Activated CD4-positive, alpha-beta T cell treated with anti-CD3 and anti-CD28 coated beads for 48 hours (primary cell): ENCODE measurements around the gene TELO2.
A peak's percentile ranks its signal among the peaks of the same experiment; 100 is the strongest.

Experiments
- DNase-seq: peaks from one replicate; pipeline ENCODE4 v3.0.0-alpha.2; 2020

TELO2 gene

DNA sequence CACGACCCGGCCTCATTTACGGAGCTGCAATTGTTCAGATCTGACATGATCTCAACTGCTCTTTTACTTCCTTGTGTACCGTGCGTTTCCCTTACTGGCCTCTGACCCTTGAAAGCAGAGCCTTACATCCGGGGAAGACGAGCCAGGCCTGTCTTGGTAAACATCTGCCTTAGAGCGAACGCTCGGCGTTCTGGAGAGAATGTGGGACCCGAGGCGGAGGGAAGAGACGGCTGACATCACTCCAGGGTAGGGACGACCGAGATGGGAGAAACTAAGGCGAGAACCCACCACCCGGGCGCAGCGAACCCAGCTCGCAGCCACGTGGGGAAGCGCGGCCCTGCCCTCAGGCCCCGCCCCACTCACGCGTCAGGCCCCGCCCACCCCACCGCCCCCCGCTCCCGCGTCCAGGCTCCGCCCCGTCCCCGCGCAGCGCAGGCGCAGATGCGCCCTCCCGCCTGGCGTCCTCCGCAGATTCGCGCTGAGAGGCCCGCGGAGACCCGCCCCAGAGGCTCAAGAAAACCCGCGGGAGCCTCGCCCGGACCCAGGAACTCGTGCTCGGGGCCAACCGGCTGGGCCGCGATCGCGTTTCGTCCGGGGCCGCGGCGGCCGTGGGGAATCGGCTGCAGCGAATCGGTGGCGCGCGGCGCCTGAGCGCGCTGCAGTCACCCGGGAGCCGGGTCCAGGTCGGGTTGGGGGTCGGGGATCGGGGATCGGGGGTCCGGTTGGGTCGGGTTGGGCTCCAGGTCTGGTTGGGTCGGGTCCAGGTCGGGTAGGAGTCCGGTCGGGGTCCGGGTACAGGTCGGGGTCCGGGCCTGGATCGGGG, at the start of gene TELO2:
Gene TELO2, plus strand, starts transcription at position 438 of the 823 bp plus-strand sequence. CDS start 922 bp downstream, outside the sequence.
- DNase-seq = peak; percentile 89

- DNase-seq = no peak
Measured at GRCh38 chr16:1443403-1443973, 49.7 kb upstream of the TELO2 start.

GRCh38 chr16:1443980-1444729, 49.0 kb upstream of the TELO2 start, which contains the start of gene CCDC154:
TSS of gene CCDC154 (minus strand) at chr16:1444556. CDS start at chr16:1444322, 234 bp downstream.
- DNase-seq = no peak

- no peak for DNase-seq
Measured at GRCh38 chr16:1444730-1445517, 48.2 kb upstream of the TELO2 start.

GRCh38 chr16:1445518-1446203, 47.5 kb upstream of the TELO2 start:
- DNase-seq = no peak

GRCh38 chr16:1446296-1447080, 46.7 kb upstream of the TELO2 start:
- no peak for DNase-seq

DNA sequence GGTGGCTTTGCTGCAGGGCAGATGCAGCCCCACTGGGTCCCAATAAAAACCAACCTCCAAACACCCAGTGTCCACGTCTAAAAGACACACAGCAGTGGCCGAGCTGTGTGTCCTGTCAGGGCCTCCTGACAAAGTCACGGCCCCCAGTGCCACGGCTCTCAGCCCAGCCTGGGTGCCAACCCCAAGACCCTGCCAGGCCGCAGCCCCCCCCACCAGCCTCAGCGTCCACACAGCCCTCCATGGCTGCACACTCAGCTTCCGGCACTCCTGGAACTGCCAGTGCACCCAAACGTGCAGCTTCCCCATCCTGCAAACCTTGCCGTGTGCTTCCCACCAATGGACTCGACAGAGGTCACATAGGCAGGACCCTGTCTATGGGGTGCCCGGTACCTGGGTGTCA, 45.2 kb upstream of the TELO2 start:
- DNase-seq = no peak

GRCh38 chr16:1448536-1449116, 44.5 kb upstream of the TELO2 start:
- no peak for DNase-seq

GRCh38 chr16:1449201-1449788, 43.9 kb upstream of the TELO2 start:
- no peak for DNase-seq

GRCh38 chr16:1450218-1450617, 42.9 kb upstream of the TELO2 start:
- no peak for DNase-seq

- no peak for DNase-seq
Measured at GRCh38 chr16:1450841-1451240, 42.3 kb upstream of the TELO2 start.

DNA sequence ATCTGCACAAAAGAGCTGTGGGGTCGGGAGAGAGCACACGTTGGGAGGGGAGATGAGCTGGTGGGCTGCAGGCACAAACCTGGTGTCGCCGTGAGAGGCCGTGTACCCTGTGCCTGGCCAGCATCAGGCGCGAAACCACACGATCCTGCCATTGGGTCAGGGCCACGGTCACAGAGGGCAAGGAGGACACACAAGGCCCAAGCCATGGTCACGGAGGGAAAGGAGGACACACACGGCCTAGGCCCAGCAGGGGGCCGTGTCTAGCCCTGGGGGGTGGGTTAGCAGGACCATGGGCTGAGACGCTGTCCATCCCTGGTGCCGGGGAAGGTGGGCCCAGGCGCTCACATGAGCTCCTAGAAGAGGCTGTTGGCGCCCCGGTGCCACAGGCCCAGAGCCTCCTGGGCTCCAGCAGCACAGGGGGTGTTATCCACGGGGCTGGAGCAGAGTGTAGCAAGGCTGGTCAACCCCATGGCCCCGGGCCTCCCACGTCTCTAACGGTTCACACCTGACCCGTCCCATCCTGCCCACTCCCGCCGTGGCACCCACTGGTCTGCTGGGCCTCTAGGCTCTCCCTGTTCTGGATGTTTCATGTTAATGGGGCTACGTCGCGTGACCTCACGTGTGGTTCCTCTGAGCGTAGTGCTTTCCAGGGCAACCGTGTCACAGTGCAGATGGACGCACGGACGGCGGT, 41.3 kb upstream of the TELO2 start:
- no peak for DNase-seq

DNA sequence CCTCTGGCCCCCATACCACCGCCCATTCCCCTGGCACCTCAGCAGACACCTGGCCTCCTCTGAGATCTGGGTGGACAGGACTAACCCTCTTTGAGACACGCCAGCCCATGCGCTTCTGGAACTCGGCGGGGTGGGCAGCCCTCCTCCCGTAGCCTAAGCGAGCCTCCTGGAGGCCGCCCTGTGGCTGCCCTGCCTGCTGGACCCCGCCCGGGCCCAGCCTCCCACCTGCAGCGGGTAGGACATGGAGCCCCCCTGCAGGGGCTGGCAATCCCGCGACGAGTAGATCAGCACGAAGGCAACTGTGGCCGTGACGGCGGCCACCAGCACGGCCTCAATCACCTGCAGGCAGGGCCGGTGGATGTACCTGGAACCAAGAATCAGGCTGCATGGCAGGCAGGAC, 40.6 kb upstream of the TELO2 start:
- no peak for DNase-seq

DNA sequence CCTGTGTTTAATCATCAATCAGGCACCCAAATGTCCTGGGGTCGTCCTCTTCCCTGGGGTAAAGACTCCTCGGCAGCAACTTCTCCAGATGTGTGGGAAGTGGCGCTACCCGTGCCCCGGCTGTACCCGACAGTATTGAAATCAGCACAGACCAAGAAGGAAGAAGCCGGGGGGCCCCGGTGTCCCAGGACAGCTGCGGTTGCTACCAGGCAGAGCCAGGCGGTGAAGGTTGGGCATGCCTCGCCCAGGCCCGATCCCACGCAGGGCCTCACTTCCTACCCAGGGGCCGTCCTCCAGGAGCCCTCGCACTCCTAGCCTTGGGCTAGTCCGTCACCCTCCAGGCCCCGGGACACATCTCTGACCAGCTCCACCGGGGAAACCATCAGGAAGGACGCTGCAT, 39.8 kb upstream of the TELO2 start:
- DNase-seq = no peak

- DNase-seq = no peak
Measured at GRCh38 chr16:1454561-1454960, 38.6 kb upstream of the TELO2 start.

DNA sequence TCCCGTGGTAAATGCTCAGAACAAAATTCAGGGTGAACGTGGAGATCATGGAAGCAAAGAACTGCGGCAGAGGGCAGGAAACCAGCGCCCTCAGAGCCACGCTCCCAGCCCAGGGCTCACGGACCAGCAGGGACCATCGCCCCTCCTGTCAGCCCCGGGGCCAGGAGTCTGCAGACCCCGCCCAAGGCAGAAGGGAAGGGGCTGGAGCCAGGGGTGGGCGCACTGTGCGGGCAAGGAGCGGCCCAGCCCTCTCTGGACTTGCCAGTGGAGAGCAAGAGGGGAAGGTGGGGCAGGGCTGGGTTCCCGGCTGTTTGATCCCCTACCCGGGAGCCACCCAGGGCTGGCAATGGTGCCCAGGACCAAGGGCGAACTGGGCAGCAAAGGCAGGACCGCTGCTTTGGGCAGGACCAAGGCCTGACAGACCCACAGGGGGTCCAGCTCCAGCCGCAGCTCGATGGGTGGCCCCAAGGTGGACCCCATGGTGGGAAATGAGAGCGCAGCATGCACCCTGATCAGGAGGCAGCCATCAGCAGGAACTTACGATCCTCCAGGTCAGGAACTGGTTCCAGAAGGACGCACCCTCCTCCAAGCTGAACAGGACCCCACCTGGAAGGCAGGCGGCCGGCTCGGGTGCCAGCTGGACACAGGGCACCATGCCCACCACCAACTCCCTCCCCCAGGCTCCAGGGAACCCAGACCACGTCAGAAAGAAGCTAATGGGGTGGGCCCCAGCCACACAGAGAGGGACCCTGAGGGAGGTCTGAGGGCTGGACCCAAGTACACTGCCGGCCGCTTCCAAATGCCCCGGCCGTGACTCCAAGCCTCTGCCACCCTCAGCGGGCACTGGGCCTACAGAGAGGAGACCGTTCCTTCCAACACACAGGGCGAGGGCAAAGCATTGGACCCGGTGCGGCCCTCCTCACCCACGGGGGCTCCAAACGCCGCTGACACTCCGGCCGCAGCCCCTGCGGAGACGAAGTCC, 37.7 kb upstream of the TELO2 start:
- no peak for DNase-seq

- no peak for DNase-seq
Measured at GRCh38 chr16:1456951-1457350, 36.2 kb upstream of the TELO2 start.

DNA sequence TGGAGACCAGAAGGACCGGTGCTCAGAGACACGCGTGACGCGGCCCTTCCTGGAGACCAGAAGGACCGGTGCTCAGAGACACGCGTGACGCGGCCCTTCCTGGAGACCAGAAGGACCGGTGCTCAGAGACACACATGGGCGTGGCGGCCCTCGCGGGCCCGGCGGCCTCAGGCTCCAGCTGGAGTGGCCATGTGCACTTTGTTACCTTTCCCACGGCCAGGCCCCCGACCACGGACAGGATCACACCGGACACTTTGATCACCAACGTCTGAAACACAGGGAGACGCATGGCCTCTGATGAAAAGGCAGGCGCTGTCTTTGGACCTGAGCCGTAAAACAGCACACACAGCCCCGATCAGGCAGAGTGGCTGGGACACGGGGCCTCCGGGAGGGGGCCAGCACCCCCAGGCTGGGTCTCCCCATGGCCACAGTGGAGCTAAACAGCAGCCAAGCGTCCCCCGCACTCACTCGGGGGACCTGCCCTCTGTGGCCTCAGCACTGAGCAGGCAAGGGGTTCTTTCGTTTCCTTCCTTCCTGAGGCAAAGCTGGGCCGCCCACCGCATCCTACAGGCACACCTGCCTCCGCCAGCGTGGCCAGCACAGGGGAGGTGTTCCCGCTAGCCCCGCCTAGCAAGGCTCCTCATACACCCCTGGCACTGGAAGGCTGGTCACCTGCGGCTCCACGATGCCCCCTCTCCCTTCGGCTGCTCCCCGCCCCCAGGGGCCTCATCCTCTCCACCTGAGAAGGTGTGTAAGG, 35.5 kb upstream of the TELO2 start:
- DNase-seq = no peak
